Osteoblast (primary cell): ENCODE measurements around the gene PPP1R36. TPM values are rescaled to one million over a fixed set of nuclear protein-coding genes. Genes with fewer than 3 reads are reported as not detected.

Experiments used
- small RNA-seq: library from RNA; depleted of rRNA; stranded (forward); fragments of <200 nt; gene quantifications from one replicate; pipeline ENCODE3, GENCODE V24; 2012
- total RNA-seq: library from RNA; depleted of rRNA; stranded (reverse); fragments of >200 nt; gene quantifications from 2 replicates; pipeline ENCODE4 v1.2.3, GENCODE V29; 2012

PPP1R36 gene
- total RNA-seq, 1 donor = 1.1 TPM

Small RNA genes lying within 50 kb of the gene (small RNA-seq; reads per million reads assigned to genes)
- not detected for gene AL049869.4

Other genes with a start within 250 kb of the PPP1R36 start
- gene MTHFD1, start 161.6 kb upstream of the PPP1R36 start, total RNA-seq = 28.2 and 33.6 TPM in 2 replicates
- 0.59 and 1.1 TPM in 2 replicates for gene AKAP5, start 84.5 kb upstream of the PPP1R36 start, total RNA-seq
- gene ZBTB25, start 46.1 kb upstream of the PPP1R36 start, total RNA-seq = 9.8 and 10.6 TPM in 2 replicates
- gene ZBTB1, start 45.2 kb upstream of the PPP1R36 start, total RNA-seq = 60.4 and 67.7 TPM in 2 replicates
- 1.8 and 4.0 TPM in 2 replicates for gene HSPA2, start 9.2 kb upstream of the PPP1R36 start, total RNA-seq
- gene PLEKHG3, start 154.5 kb downstream of the PPP1R36 start, total RNA-seq = 2.9 and 5.4 TPM in 2 replicates